Fibroblast of peridontal ligament (primary cell): ENCODE measurements around the gene POGK.
"Not testable (repeated sequence)": the region's sequence is repeated elsewhere in the genome, so short reads cannot be mapped to it uniquely, and the experiment has no call there.

Experiments
- DNase-seq: peaks from one replicate; pipeline ENCODE4 v3.0.0-alpha.2; 2010; ENCODE audit errors: extremely low read depth

POGK gene

DNA sequence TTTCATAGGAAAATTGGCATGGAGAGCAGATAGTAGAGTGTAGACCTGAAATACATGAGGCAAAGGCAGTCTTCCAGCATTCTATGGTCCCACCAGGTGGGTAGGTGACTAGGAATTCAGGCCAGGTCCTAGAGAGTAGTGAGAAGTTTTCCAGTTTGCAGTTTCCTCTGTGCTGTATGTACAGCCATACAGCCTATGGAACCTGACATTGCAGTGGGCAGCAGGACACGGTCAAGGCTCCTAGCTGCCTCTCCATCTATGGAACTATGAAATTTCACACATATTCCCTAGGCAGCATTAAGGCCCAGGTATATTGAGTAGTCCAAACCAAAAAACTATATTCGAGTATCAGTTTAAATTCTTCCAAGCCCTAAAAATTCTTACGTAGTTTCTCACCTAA lies 16.3 kb downstream of the POGK start:
- DNase-seq: no peak

DNA sequence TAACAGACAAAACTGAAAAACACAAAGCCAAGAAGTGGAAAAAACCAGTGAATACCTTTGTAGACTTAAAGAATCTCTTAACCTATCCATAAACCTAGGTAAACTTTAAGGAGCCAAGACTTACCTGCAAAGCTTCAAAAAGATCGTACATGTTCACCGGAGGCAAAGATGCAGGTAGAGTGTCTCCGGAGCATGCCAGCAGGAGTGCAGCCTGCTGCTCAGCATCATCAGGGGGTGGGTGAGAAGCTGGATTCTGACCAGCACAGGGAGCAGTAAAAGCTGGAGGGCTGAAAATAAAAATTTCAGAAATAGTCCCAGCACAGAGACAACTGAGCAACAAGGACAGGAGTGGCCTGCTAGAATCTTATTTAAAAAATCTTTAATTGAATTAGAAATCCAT lies 18.7 kb downstream of the POGK start:
- DNase-seq: no peak

DNA sequence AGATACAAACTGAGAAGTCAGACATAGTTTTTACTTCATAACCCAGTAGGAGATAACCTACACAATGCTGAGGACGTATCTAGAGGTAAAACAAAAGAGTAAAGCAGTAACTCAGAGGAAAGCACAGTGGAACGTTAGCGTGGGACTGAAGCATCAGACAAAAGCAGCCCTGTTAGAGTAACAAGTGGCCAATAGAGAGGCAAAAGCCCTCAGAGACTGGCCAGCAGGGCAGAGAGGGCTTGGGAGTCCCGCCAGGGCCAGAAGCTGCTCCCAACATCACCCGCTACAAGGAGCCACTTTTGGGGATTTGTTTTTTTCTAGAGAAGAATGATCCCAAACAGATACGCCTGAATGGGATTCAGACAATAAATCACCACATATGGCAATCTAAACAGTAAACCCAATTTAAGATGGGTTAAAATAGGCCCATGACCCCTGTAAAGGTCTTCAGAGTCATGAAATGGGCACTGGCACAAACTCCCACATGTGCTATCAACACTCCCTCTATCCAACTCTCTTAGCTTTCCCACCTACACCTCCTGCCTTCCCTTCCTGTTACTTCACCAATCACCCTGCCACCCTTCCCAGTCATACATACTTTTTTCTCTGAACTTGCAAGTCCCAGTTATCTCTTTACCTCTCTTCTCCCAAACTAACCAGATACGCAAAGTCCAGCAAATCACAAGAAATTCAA lies 19.6 kb downstream of the POGK start:
- no peak for DNase-seq

DNA sequence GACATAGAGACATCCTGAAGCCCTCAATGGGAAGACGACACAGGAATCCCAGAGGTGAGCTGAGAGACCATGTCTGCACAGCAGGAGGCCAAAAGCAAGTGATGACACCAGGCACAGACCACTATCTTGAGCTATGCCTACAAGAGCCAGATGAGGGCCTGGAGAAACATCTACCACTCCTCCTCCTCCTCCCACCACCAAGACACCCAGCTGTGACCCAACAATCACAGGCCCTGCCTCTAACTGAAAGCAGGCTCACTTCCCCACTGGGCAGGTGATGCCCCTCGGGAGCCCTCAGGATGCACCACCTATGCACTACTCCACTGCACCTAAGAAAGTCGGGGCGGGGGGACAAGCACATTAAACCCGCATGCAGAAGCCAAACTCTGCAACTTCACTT lies 20.3 kb downstream of the POGK start:
- DNase-seq: no peak

DNA sequence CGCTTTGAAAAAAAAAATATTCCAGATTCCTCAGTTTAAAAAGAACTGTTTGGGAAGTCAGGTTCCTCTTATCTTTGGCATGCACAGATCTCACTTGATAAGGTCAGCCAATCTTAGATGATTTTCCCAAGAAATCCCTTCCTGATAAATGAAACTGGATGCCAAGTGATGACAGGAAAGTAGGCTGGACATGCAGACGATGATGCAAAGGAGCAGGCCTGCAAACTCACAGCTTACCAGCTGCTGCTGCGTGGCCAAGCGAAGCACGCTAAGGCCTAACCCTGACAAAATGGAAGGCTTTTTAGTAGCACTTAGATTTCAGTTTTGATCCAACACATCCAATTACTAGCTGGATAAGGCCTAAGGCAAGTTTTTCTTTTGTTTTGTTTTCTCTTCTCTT lies 26.7 kb downstream of the POGK start:
- DNase-seq: no peak

DNA sequence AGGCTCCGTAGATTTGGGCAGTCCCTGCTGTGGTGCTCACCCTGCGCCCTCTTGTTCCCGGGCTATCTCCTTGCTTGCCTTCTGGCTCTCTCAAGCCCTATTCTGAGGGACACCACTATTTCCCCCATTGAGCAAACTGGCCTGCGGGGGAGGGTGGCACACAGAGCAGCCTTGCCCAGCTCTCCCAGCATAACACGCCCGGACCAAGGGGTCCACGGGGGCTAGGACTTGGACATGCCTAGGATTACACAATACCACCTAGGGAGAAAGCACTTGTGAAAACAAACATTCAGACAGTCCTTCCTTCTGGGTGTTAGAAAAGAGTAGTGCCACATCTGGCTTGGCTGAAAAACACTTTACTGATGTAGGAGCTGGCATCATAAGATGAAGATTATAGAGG lies 29.4 kb downstream of the POGK start:
- no peak for DNase-seq

DNA sequence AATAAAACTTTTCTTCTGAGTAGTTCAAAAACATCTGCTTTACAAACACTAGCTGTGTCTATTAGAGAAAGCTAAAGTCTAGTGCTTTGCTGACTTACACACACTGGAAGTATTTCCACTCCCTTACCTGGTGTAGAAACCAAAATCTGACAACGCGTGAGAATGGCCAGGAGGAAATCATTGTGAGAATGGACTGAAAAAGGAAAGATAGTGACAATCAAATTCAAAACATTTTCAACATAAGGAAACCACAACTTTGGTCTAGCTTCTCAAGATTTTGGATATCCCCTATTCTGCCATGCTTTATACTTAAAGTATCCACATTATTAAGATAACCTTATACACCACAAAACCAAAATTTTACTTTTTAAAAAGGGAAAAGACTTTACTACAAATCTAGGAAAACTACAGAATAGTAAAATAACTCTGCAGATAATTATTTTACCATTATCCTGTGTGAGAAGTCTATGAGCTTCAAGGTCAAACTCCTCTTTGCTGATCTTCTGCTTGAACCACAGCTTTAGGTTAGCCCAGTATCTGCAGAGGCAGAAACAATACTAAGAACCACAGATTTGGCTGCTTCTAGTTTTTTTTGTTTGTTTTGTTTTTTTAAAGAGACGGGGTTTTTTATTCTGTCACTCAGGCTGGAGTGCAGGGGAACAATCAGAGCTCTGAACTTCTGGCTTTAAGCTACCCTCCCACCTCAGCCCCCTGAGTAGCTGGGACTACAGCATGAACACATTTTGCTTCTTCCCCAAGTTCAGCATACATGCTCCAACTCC lies 30.2 kb downstream of the POGK start:
- DNase-seq: no peak

DNA sequence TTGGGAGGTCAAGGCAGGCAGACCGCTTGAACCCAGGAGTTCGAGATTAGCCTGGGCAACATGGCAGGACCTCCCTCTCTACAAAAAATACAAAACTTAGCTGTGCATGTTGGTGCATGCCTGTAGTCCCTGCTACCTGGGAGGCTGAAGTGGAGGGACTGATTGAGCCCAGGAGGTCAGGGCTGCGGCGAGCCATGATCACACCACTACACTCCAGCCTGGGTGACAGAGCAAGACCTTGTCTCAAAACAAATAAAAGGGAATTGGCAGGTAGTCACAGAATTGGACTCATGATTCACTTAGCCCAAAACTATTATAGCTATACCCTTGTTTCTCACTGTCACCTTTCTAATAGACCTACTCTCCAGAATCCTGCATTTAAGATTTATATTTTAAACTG lies 31.3 kb downstream of the POGK start:
- no peak for DNase-seq

DNA sequence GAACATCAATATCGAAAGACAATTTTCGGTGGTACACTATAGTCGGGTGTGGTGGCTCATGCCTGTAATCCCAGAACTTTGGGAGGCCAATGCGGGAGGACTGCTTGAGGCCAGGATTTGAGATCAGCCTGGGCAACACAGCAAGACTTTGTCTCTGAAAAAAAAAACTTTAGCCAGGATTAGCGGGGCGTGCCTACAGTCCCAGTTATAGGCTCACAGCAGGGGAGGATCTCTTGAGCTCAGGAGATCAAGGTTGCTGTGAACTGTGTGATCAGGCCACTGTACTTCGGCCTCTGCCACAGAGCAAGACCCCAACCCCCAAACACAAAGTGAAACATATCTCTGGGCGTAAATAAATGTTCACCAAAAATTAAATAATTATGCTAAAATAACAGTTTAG lies 35.2 kb downstream of the POGK start:
- DNase-seq: no peak

DNA sequence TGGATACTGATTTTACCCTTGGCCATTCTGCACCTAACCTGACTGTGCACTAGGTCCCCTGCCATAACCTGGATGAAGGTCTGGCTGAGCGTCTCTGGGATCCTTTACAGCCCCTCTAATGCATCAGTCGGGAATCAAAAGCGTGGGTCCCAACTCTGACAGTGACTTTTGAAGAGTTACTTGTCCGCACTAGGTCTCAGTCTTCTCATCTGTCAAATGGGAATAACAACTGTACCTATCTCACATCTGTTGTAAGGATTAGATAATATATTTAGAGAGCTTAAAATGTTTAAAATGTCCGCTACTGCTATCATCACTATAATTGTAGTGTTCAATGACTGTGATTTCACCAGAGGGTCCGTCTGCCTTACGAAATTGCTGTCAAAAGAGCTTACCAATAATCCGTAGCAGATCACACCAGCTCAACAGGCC lies 36.0 kb downstream of the POGK start:
- no peak for DNase-seq

DNA sequence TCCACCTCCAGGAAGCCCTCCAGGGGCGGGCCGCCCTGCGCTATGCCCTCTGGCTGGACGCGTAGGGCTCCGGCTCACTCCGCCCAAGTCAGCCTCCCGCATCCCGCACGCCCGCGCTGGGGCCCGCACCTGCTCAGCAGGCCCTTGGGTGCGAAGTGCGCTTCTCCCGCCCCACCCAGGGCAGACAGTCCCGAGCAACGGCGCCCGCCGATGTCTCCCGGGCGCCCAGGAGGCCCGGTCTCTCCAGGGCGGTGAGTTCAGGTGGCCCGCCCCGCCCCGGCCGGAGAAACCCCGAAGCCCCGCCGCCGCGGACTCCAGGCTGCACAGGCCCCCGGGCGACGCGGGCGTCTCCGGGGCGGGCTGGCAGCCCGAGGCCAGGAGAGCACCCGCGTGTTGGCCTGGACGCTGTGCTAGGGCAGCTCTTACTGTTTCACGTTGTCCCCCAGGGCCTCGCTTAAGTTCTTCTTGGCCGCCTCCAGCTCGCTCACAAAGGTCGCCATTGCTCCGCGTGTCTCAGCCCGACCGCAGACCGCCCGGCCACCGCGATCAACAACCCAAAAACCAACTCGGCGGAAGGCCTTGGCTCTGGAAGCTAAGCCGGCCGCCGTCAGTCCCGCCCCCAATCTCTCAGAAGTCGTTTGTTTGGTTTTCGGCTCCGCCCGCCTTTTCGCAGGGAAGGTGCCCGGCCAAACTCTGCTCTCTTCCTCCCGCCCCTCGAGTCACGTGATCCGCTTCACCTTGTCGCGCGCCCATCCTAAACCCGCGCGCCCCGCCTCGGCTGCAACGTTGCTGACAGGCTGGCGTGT lies 36.7 kb downstream of the POGK start, which contains the start of gene TADA1:
TADA1 (minus strand) TSS at position 531 of the 806 bp plus-strand sequence; CDS start at position 500, 31 bp downstream.
- DNase-seq: peak; percentile 96

DNA sequence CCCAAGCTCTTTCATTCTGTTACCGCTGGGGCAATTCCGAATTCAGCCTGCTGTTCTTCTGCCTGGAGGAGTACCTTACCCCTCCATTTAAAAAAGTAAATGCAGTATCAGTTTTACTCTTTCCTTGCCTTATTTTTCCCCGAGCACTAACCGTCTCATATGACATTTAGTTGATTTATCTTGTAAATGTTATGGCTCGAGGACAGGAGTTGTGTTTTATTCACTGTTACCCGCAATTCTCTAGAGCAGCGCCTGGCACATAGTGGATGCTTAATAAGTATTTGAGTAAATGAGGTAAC lies 37.2 kb downstream of the POGK start:
- no peak for DNase-seq

DNA sequence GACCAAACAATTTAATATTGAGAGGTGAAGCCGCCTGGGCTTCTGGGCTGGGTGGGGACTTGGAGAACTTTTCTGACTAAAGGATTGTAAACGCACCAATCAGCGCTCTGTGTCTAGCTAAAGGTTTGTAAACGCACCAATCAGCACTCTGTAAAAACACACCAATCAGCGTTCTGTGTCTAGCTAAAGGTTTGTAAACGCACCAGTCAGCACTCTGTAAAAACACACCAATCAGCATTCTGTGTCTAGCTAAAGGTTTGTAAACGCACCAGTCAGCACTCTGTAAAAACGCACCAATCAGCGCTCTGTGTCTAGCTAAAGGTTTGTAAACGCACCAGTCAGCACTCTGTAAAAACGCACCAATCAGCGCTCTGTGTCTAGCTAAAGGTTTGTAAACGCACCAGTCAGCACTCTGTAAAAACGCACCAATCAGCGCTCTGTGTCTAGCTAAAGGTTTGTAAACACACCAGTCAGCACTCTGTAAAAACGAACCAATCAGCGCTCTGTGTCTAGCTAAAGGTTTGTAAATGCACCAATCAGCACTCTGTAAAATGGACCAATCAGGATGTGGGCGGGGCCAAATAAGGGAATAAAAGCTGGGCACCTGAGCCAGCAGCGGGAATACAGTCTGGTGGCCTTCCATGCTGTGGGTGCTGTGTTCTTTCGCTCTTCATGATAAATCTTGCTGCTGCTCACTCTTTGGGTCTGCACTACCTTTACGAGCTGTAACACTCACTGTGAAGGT lies 39.1 kb downstream of the POGK start:
- DNase-seq: not testable (repeated sequence)

DNA sequence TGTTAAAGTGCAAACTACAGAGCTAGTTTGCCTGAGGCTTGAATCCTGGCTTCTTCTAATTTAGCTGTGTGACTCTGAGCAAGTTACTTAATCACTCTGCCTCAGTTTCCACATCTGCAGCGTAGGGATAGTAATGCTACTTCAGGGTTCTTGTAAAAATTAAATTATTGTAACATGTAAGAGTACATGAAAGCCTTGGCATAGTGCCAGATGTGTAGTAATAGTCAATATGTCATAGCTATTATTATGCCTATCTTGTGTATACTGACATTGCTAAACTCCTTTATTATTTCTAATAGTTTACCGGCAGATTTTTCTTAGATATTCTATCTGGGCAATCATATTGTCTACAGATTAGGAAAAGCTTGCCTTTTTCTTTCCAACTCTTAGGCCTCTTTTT lies 43.6 kb downstream of the POGK start:
- no peak for DNase-seq

DNA sequence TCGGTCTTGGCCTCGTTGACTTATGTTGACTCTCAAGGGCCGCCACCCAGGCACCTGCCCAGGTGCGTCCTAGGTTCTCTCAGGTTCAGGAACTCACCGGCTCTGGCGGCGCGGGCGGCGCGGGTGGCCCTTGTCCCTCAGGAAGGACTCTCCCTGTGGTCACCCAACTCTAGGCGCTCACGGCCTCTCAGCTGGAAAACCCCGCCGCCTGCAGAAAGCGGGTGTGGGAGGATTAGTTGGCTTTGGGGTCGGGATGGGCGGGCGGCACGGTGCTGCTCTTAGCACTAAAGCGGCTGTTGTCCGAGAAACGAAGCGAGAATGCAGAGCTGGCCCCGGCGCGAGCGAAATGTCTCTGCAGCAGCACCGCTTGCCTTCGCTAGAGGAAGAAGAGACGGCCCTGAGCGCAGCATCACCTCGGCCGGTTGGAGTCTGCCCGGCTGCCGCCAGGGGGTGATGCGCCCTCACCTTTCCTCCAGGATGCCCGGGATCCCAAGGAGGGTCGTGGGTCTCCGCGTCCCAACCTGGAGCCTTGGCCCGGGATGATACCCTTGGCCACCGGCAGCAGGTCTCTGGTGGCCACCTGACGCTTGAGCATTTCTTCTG lies 44.9 kb downstream of the POGK start:
- no peak for DNase-seq

DNA sequence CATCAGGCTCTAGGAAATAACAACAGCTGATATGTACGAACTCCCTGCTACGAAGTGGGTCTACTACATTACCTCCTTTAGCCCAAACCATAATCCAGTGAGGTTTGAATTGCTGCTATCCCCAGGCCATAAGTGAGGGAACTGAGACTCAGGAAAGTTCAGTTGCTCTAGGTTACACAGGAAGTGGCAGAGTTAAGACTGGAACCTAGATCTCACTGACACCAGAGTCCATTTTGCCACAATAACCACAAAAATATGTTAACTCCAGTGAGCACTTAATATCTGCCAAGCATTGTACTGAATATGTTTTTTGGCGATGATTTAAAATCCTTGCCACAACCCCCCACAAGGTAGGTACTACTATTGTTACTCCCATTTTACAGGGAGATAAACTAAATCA lies 45.7 kb downstream of the POGK start:
- DNase-seq: no peak

DNA sequence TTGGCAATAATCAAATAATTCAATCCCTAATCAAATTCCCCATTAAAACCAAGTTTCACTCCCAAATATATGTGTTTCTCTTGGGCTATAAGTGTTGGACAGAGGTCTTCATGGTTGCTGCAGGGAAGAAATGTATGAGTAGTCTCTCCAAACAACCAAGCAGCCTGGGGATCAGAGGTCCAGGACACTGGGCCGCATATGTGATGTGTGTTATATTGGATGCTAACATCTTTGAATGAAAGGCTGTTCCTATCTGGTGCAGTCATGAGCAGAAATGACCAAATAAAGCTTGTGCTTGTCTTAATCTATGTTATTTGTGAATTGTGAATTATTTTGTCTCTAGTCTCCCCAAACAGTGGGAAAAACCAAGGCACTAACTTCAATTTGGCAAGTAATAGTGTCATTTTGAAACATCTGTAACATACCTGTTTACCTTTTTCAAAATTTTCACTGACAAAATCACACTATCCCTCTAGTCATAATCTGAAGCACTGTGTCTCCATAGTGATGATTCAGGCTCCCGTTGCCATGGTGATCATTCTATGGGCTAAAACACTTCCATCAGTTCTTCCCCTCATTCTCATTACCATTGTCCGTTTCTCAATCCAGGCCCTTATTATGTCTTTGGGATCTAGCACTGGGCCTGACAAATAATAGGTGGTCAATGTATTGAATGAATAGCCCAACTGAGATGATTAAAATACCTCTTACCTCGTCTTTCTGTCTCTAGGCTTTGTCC lies 49.3 kb downstream of the POGK start:
- DNase-seq: no peak

DNA sequence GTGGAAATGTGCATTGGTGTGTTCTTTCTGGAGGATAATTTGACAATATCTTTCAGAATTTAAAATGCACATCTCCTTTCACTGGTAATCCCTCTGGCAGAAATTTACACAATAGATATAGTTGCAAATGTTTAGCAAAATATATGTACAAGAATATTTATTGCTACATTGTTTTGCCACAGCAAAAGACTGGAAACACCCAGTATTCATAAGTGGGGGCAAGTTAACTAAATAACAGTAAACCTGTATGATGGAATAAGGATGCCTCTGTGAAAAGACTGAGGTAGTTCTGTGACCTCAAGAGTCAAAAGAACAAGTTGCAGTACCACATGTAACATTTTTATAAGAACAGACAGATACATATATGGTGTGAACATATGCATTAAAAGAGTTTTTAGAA lies 50.5 kb downstream of the POGK start:
- no peak for DNase-seq

DNA sequence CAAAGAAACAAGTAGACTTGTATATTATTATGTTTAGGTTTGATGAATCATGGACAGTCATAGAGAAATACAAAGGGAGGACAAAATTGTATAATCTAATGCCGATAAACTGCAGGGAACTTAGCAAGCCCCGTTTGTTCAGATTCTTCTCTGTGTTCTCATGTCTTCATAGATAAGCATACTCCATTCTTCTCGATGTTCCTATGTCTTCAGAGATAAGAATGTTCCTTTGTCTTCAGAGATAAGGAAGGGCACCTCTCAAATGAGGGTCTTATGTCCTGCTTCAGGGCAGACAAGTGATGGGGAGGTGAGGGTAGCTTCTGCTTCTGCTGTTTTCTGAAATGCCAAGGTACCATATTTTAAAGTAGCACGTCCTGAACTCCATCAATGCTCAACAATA lies 56.5 kb downstream of the POGK start:
- DNase-seq: no peak

DNA sequence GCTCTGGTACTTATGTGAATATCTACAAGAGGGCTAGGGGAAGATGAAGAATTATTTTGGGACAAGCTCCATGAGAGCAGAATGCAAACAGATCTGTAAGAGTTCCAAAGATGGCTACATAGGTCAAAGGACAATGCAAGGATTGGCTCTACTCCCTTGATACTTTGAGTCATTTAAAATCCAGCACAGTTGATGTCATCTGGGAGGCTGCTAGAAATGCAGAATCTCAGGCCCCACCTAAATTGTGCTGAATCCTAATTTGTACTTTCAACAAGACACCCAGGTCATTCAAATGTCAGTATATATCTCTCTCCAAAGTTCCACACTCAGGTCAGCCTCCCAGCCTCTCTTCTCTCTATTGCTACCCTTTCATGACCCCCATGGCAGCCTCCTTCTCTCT lies 60.5 kb downstream of the POGK start:
- no peak for DNase-seq

DNA sequence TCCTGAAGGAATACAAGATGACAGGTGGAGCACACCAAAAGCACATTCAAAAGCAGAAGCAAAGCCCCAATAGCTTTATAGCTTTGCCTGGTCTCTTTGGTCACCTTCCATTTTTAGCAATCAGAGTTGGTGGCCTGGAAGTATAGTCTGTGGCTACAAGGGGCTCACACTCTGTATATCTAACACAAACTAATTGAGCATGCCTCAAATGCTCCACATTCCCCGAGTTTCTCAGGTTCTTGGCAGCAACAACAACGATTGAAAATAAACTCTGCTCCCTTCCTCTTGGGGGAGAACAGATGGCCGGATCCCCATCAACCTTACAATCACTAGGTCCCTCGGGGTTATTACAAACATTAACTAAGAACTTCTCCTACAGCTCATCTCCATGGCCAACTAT lies 61.7 kb downstream of the POGK start:
- no peak for DNase-seq
